Articular chondrocyte of knee joint (primary cell): ENCODE measurements around the gene ACTG1. TPM values are rescaled to one million over a fixed set of nuclear protein-coding genes. Genes with fewer than 3 reads are reported as not detected.

Experiments
- total RNA-seq: library from RNA; depleted of rRNA; stranded (reverse); fragments of >200 nt; gene quantifications from 2 replicates; pipeline ENCODE4 v1.2.3, GENCODE V29; 2012

The ACTG1 gene
- 8,564 and 11,024 TPM in 2 replicates for total RNA-seq

DNA sequence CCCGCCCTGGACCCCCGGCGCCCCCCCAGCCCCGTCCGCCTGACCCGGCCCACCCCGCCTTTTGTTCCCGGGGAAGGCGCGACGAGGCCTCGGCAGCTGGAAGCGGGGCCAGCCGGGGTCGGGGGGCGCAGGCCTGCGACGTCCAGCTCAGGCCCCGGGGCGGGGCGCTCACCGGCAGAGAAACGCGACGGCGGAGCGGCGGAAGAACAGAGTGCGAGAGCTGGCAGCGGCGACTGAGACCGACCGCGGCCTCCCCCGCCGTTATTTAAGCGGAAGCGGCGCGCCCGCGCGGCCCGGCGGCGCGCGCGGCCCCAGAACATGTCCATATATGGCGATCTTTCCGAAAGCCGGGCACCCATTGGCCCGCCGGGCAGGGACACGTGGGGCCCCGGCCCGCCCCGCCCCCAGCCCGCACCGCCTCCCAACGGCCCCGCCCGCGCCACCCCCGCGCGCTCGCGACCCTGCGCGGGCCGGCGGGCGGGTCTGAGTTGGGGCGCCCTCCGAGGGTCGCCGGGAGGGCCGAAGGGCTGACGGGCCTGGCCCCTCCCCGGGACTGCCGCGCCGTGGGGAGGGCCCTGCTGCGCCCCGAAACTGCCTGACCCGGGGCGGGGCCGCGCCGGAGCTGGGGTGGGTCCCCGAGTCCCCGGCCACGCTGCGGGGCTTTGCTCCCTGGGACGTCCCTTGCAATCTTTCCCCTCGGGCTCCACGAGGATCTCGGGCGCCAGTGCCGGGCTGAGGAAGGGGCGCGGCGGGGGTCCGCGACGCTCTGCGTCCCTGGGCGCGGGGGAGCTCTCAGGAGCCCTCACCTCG is at the start of gene ACTG1:
ACTG1 (minus strand) TSS at position 238 of the 810 bp plus-strand sequence. CDS start 445 bp downstream, outside the sequence.

DNA sequence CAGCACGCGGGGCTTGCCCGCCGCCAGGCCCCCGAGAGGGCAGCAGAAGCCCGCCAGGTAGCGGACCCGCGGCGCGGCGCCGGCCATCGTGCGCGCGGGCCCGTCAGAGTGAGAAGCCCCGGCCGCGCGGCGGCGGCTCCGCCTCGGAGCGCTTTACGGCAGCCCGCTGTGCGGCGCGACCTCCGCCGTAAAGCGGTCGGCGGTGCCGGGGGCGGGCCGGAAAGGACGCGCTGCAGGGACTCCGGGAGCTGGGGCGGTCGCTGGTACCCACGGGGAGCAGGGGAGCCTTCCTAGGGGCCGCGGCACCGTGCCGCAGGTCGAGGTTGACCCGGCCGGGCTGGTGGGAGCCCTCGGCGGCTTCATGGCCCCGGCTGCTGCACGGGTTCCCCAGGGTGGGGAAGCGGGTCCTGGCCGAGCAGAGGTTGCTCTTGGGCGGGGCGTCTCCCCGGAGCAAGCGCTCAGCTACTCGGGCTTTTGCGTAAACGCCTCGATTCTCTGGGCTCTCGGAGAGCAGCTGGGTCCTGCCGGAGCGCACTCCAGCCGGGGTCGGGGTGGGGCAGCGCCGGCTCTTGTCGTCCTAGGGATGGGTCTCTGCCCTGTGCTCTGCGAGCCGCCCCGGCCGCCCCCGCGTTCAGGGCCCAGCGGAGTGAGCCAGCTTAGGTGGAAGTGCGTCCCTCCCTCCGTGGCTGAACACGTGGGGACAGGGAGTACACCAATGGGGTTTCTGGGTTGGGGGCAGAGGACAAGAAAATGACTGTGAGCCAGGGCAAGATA is 39.8 kb upstream of the ACTG1 start, which contains the start of gene FAAP100:
FAAP100 (minus strand) TSS at position 110 of the 774 bp plus-strand sequence; CDS start at position 87, 23 bp downstream.

DNA sequence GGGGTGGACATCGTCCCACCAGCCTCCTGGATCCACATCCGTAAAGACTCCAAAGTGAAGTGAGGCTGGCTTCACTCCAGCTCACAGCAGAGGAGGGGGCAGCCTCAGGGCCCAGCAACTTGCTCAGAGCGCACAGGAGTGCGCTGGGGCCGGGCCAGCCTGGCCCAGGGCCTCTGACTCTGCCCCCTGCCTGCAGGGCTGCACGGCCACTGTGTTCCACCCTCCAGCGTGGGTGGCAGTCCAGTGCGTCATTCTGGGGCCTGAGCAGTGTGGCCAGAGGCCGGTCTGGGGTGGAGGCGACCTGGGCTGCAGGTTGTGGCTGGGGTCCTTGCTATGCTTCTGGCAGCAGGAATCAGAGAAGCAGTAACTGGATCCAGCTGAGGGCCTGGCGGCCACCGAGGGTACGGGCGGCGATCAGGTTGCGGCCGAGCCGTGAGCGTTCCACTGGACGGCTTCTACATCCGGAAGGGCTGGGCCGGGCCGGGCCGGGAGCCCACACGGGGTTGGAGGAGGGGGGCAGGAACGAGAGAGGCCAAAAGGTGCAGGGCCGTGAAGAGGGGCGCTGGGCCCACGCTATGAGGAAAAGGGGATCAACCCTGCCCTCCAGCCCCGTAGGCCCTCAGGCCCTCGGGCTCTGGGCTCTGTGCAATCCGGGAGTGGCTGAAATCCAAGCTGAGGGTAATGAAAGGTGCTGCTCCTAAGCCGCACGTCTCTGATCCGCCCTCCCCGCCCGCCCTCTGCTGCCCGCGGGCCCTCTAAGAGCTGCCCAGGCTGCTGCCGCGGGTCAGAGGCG is 15.2 kb upstream of the ACTG1 start, which contains the start of gene FSCN2:
FSCN2 (plus strand) TSS at position 787 of the 793 bp plus-strand sequence. CDS start 155 bp downstream, outside the sequence.

Other genes with a start within 250 kb of the ACTG1 start
- gene SLC38A10, start 217.5 kb downstream of the ACTG1 start, total RNA-seq: 67.0 and 71.6 TPM in 2 replicates
- gene BAHCC1, start 117.3 kb downstream of the ACTG1 start, total RNA-seq: 10.1 and 14.4 TPM in 2 replicates
- gene FSCN2, start 15.6 kb upstream of the ACTG1 start, total RNA-seq: 2.4 and 3.4 TPM in 2 replicates
- 27.8 and 31.5 TPM in 2 replicates for gene FAAP100, start 39.6 kb upstream of the ACTG1 start, total RNA-seq
- 64.6 and 78.3 TPM in 2 replicates for gene NPLOC4, start 124.3 kb upstream of the ACTG1 start, total RNA-seq
- gene TSPAN10, start 124.4 kb upstream of the ACTG1 start, total RNA-seq: 2.9 and 4.3 TPM in 2 replicates
- gene PDE6G, start 143.7 kb upstream of the ACTG1 start, total RNA-seq: 0.54 and 0.65 TPM in 2 replicates
- 14.4 and 16.1 TPM in 2 replicates for gene OXLD1, start 153.8 kb upstream of the ACTG1 start, total RNA-seq
- gene CCDC137, start 153.9 kb upstream of the ACTG1 start, total RNA-seq: 7.2 and 7.4 TPM in 2 replicates
- gene ARL16, start 171.0 kb upstream of the ACTG1 start, total RNA-seq: 27.1 and 29.9 TPM in 2 replicates
- 69.5 and 83.4 TPM in 2 replicates for gene HGS, start 171.2 kb upstream of the ACTG1 start, total RNA-seq
- 15.7 and 17.6 TPM in 2 replicates for gene MRPL12, start 190.6 kb upstream of the ACTG1 start, total RNA-seq
- gene SLC25A10, start 199.5 kb upstream of the ACTG1 start, total RNA-seq: 8.9 and 10.2 TPM in 2 replicates